Measurements from ENCODE around the gene MAT2A. TPM values are rescaled to one million over a fixed set of nuclear protein-coding genes. Genes with fewer than 3 reads are reported as not detected.

The MAT2A gene
- total RNA-seq, 1 donor from 2014 or later, result 147 TPM

DNA sequence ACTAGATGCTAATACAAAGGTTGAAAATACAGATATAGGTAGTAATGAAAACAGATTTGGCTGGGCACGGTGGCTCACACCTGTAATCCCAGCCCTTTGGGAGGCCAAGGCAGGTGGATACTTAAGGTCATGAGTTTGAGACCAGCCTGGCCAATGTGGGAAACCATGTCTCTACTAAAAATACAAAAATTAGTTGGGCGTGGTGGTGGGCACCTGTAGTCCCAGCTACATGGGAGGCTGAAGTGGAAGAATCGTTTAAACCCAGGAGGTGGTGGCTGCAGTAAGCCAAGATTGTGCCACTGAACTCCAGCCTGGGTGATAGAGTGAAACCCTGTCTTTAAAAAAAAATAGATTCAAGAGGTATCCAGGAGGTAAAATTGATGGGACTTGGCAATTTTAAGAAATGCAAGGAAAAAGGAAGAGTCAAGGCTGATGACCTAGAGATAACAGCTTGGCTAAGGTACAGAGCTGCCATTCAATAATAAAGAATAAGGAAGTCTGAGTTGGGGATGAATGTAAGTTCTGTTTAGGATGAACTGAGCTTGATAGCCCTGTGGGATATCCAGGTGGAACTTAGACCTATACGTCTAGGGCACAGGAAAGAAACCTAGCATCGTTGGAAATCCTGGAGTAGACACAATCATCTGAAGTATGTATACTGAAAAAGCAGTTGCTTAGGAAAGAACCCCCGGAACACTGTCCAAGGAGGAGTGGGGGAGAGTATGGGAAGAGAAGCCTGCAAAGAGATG lies 9.1 kb downstream of the MAT2A start:
- H3K4me3 ChIP-seq (ENCODE audit: low read depth, low read length), result no peak overlapping the region
- no peak for DNase-seq (ENCODE audit: low read depth)
- TF ChIP-seq, protein P1, sequence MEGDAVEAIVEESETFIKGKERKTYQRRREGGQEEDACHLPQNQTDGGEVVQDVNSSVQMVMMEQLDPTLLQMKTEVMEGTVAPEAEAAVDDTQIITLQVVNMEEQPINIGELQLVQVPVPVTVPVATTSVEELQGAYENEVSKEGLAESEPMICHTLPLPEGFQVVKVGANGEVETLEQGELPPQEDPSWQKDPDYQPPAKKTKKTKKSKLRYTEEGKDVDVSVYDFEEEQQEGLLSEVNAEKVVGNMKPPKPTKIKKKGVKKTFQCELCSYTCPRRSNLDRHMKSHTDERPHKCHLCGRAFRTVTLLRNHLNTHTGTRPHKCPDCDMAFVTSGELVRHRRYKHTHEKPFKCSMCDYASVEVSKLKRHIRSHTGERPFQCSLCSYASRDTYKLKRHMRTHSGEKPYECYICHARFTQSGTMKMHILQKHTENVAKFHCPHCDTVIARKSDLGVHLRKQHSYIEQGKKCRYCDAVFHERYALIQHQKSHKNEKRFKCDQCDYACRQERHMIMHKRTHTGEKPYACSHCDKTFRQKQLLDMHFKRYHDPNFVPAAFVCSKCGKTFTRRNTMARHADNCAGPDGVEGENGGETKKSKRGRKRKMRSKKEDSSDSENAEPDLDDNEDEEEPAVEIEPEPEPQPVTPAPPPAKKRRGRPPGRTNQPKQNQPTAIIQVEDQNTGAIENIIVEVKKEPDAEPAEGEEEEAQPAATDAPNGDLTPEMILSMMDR (IDR thresholded peaks at IDR 0.05; ENCODE audit: insufficient read depth, low read length, poor library complexity, severe bottlenecking), result no peak
- peaks cover 5% of the 10 kb centered on the region for H3K36me3 ChIP-seq (ENCODE audit: control insufficient read depth, insufficient read depth, low read length)
- no peaks in the 10 kb centered on the region for H3K27me3 ChIP-seq (ENCODE audit: control insufficient read depth, insufficient read depth, low read length)

DNA sequence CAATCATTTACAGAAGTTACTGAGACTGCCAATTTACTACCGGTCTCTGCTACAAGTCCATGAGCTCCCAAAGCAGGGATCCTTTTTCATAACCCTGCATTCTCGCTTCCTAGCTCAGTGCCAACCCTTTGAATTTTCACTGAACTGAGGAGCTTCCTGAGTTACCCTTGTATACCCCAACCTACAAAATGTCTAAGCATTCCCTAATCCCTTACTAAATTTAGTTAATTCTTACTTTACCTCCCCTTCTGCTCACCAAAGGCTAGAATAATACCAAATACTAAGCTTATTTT lies 9.6 kb downstream of the MAT2A start:
- Histone ChIP-seq H3K27me3 (ENCODE audit: control insufficient read depth, insufficient read depth, low read length) (no peaks in the 10 kb centered on the region), H3K4me3 (ENCODE audit: low read depth, low read length) (no peak overlapping the region), H3K36me3 (ENCODE audit: control insufficient read depth, insufficient read depth, low read length) (peaks cover 5% of the 10 kb centered on the region)
- DNase-seq (ENCODE audit: low read depth), result no peak
- TF ChIP-seq, protein P1 (IDR thresholded peaks at IDR 0.05; ENCODE audit: insufficient read depth, low read length, poor library complexity, severe bottlenecking), result no peak

DNA sequence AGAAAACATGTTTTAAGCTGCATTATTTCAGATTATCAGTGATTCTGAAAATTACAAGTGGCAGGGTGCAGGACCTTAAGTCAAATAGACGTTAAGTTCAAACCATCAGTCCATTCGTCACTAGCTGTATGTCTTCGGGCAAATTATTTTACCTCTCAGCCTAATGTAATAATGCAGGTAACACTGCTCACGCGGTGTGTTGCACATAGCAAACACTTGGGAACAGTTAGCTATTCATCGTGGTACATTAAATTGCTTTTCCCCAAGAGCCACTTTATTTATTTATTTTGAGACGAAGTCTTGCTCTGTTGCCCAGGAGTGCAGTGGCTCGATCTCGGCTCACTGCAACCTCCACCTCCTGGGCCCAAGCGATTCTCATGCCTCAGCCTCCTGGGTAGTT lies 10.1 kb downstream of the MAT2A start:
- TF ChIP-seq, protein P1 (IDR thresholded peaks at IDR 0.05; ENCODE audit: insufficient read depth, low read length, poor library complexity, severe bottlenecking), result no peak
- H3K27me3 ChIP-seq (ENCODE audit: control insufficient read depth, insufficient read depth, low read length), result no peaks in the 10 kb centered on the region
- H3K36me3 ChIP-seq (ENCODE audit: control insufficient read depth, insufficient read depth, low read length), result peaks cover 6% of the 10 kb centered on the region
- DNase-seq (ENCODE audit: low read depth), result no peak
- no peak overlapping the region for H3K4me3 ChIP-seq (ENCODE audit: low read depth, low read length)

DNA sequence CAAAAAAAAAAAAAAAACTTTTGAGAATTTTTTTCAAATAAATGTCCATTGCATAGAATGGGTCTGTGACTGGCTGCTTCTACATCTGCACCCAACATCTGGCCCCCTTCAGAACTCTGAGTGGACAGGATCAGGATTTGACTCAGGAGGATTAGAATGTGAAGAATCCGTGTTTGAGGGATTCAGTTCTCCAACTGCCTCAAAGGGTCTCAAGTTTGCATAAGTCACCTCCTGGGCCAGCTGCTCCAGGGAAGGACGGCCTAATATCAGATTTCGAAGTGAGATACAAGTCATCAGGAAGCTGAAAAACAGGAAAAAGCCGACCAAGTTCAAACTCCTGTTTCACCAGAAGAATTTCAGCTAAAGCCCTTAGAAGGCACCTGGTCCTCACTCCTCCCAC lies 10.9 kb downstream of the MAT2A start:
- H3K36me3 ChIP-seq (ENCODE audit: control insufficient read depth, insufficient read depth, low read length), result peaks cover 5% of the 10 kb centered on the region
- no peaks in the 10 kb centered on the region for H3K27me3 ChIP-seq (ENCODE audit: control insufficient read depth, insufficient read depth, low read length)
- peak; percentile 56 for DNase-seq (ENCODE audit: low read depth)
- no peak overlapping the region for H3K4me3 ChIP-seq (ENCODE audit: low read depth, low read length)
- TF ChIP-seq, protein P1 (IDR thresholded peaks at IDR 0.05; ENCODE audit: insufficient read depth, low read length, poor library complexity, severe bottlenecking), result no peak

DNA sequence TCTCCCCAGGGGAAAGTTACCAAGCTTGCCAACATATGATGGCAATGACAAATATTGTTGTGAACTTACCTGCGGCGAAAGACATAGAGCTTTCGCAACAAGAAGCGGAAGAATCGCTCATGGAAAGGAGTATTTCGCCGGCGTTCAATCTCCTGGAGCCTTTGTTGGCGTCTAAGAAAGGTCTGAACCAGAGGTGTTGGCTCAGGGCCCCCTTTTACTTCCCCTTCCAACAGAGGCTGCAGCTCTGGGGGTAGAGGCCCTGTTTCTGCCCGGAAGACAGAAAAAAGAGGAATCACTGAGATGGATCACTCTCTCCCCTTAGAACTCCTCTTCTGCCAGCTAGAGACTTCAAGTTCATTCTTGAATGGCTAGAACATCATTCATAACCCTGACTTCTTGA lies 11.5 kb downstream of the MAT2A start:
- Histone ChIP-seq H3K27me3 (ENCODE audit: control insufficient read depth, insufficient read depth, low read length) (no peaks in the 10 kb centered on the region), H3K4me3 (ENCODE audit: low read depth, low read length) (no peak overlapping the region), H3K36me3 (ENCODE audit: control insufficient read depth, insufficient read depth, low read length) (peaks cover 6% of the 10 kb centered on the region)
- no peak for DNase-seq (ENCODE audit: low read depth)
- TF ChIP-seq, protein P1 (IDR thresholded peaks at IDR 0.05; ENCODE audit: insufficient read depth, low read length, poor library complexity, severe bottlenecking), result no peak

All from kidney epithelial cell (primary cell).